Sigmoid colon (tissue), 7 donors: Measurements from ENCODE around the gene CDKN1C. TPM values are rescaled to one million over a fixed set of nuclear protein-coding genes. Genes with fewer than 3 reads are reported as not detected.

ENCODE experiments used
- DNase-seq: peaks from one replicate; pipeline ENCODE4 v3.0.0-alpha.2; 2019
- H3K27ac ChIP-seq, 4 donors: fragments of 200-600 bp; sonication (generic); one replicate each; pipeline ENCODE4 v1.5.1; 2016 to 2019; ENCODE audit warnings: mild to moderate bottlenecking in 1 of 4
- H3K27me3 ChIP-seq, 3 donors: fragments of 200-600 bp; sonication (generic); one replicate each; pipeline ENCODE4 v1.5.1; 2019; ENCODE audit warnings: mild to moderate bottlenecking in 1 of 3
- H3K36me3 ChIP-seq, 4 donors: fragments of 200-600 bp; sonication (generic); one replicate each; pipeline ENCODE4 v1.5.1; 2016 to 2019
- H3K4me1 ChIP-seq, 4 donors: fragments of 200-600 bp; sonication (generic); one replicate each; pipeline ENCODE4 v1.5.1; 2017 to 2019
- H3K4me3 ChIP-seq, 4 donors: fragments of 200-600 bp; sonication (generic); one replicate each; pipeline ENCODE4 v1.5.1; 2017 to 2019; ENCODE audit warnings: mild to moderate bottlenecking in 2 of 4, moderate library complexity in 1 of 4
- H3K9me3 ChIP-seq, 4 donors: fragments of 200-600 bp in 3 of 4; sonication (generic) in 3 of 4; one replicate each; pipeline versions ENCODE4 v1.5.1 to v1.6.1; 2013 to 2019
- CTCF ChIP-seq, 4 experiments: fragments of 450-650 bp in 3 of 4; fragments of 200-600 bp in 1 of 4; IDR thresholded peaks; one replicate each; pipeline ENCODE4 v1.5.1; 2016 to 2019; ENCODE audit warnings: antibody characterized with exemption in 4 of 4, mild to moderate bottlenecking in 3 of 4, moderate library complexity in 2 of 4
- EP300 ChIP-seq, 4 donors: sonication (generic); formaldehyde crosslinking; IDR thresholded peaks; one replicate each; pipeline ENCODE4 v1.6.1; 2017; ENCODE audit warnings: antibody characterized with exemption in 4 of 4
- POLR2A ChIP-seq, 2 donors: fragments of 450-650 bp; IDR thresholded peaks; one replicate each; pipeline ENCODE4 v1.6.1; 2016; ENCODE audit warnings: antibody characterized with exemption in 2 of 2, mild to moderate bottlenecking in 2 of 2, moderate library complexity in 2 of 2
- POLR2AphosphoS5 ChIP-seq, 4 donors: sonication (generic); formaldehyde crosslinking; IDR thresholded peaks; one replicate each; pipeline ENCODE4 v1.6.1; 2017; ENCODE audit warnings: antibody characterized with exemption in 4 of 4
- WGBS, 2 donors: extraction: QIAGEN DNeasy Blood & Tissue Kit; methylation state at CpG; one replicate each; pipeline ENCODE4 v1.1.7; 2013; 5-methylcytosine and 5-hydroxymethylcytosine counted together
- intact Hi-C: fragments of 100-400 bp; cut with DNase I; formaldehyde crosslinking; loops from one replicate; pipeline ENCODE4 v1.15.1; 2023
- polyA plus RNA-seq, 3 donors: library from polyadenylated mRNA; stranded (reverse); fragments of 200-250 nt; gene quantifications; one replicate each; pipeline ENCODE4 v1.2.3, GENCODE V29; 2013
- total RNA-seq, 4 donors: library from RNA; depleted of rRNA; stranded (reverse); fragments of >200 nt; gene quantifications; one replicate each; pipeline ENCODE4 v1.1.0, GENCODE V29; 2016
- donor health status: healthy with polysubstance abuse.
- donor health status: Bipolar disorder and iron deficiency.
- donor health status: healthy.

The CDKN1C gene
- total and polyA plus RNA-seq, 7 donors = 5.3 to 54.3 (median 37.2) TPM

GRCh38 chr11:2917842-2918490 lies 32.4 kb upstream of the CDKN1C start:
- Histone ChIP-seq H3K27ac (no peak overlapping the region), H3K4me3 (no peak overlapping the region), H3K36me3 (no peaks in the 10 kb centered on the region), H3K27me3 (no peaks in the 10 kb centered on the region), H3K4me1 (no peaks in the 10 kb centered on the region), H3K9me3 (no peaks in the 10 kb centered on the region)
- no peak for DNase-seq
- WGBS, 2 donors = 90% methylated on average over 25 of the region's 25 CpGs
- no peak for TF ChIP-seq POLR2A (IDR thresholded peaks at IDR 0.05)
- intact Hi-C loops = no loop called here

GRCh38 chr11:2916892-2917645 lies 31.5 kb upstream of the CDKN1C start:
- DNase-seq = no peak
- Histone ChIP-seq H3K27ac (no peak overlapping the region), H3K9me3 (no peaks in the 10 kb centered on the region), H3K36me3 (no peaks in the 10 kb centered on the region), H3K27me3 (no peaks in the 10 kb centered on the region), H3K4me1 (no peaks in the 10 kb centered on the region), H3K4me3 (no peak overlapping the region)
- 92 to 94% methylated on average over 16 of the region's 16 CpGs for WGBS, 2 donors
- TF ChIP-seq POLR2A (IDR thresholded peaks at IDR 0.05) (no peak), EP300 (IDR thresholded peaks at IDR 0.05) (no peak), POLR2AphosphoS5 (IDR thresholded peaks at IDR 0.05) (no peak), CTCF (IDR thresholded peaks at IDR 0.05) (no peak)
- intact Hi-C loops = no loop called here

GRCh38 chr11:2916114-2916891 lies 30.7 kb upstream of the CDKN1C start:
- TF ChIP-seq POLR2A (IDR thresholded peaks at IDR 0.05) (no peak), EP300 (IDR thresholded peaks at IDR 0.05) (no peak), POLR2AphosphoS5 (IDR thresholded peaks at IDR 0.05) (no peak), CTCF (IDR thresholded peaks at IDR 0.05) (no peak)
- WGBS, 2 donors = 90% methylated on average over 20 of the region's 20 CpGs
- intact Hi-C loops = no loop called here

GRCh38 chr11:2915473-2915872 lies 29.9 kb upstream of the CDKN1C start:
- Histone ChIP-seq H3K4me3 (no peak overlapping the region), H3K27ac (no peak overlapping the region), H3K36me3 (no peaks in the 10 kb centered on the region), H3K27me3 (no peaks in the 10 kb centered on the region), H3K4me1 (no peaks in the 10 kb centered on the region), H3K9me3 (no peaks in the 10 kb centered on the region)
- no peak for DNase-seq
- intact Hi-C loops = no loop called here
- TF ChIP-seq EP300 (IDR thresholded peaks at IDR 0.05) (no peak), CTCF (IDR thresholded peaks at IDR 0.05) (no peak), POLR2A (IDR thresholded peaks at IDR 0.05) (no peak), POLR2AphosphoS5 (IDR thresholded peaks at IDR 0.05) (no peak)
- WGBS, 2 donors = 86 to 92% methylated on average over 11 of the region's 11 CpGs

More at GRCh38 chr11:2916114-2916891, 30.7 kb upstream of the CDKN1C start:
- Histone ChIP-seq H3K9me3 (no peaks in the 10 kb centered on the region), H3K4me1 (no peaks in the 10 kb centered on the region), H3K27me3 (no peaks in the 10 kb centered on the region), H3K4me3 (no peak overlapping the region), H3K27ac (no peak overlapping the region), H3K36me3 (no peaks in the 10 kb centered on the region)
- no peak for DNase-seq
